ENCODE data around the gene RAX2. TPM values are rescaled to one million over a fixed set of nuclear protein-coding genes. Genes with fewer than 3 reads are reported as not detected.

RAX2 gene
- total RNA-seq, 1 donor: under 0.01 TPM

GRCh38 chr19:3803114-3803888 lies 31.3 kb upstream of the RAX2 start:
- no peak for DNase-seq (ENCODE audit: low read depth in 2 of 3, low spot score in 2 of 3)

GRCh38 chr19:3801412-3802096 lies 29.5 kb upstream of the RAX2 start:
- peak in 2 of 3 donors; percentile 38 to 42 for DNase-seq (ENCODE audit: low read depth in 2 of 3, low spot score in 2 of 3)

GRCh38 chr19:3800996-3801395 lies 29.0 kb upstream of the RAX2 start:
- no peak for DNase-seq (ENCODE audit: low read depth in 2 of 3, low spot score in 2 of 3)

GRCh38 chr19:3798137-3798536 lies 26.1 kb upstream of the RAX2 start:
- DNase-seq (ENCODE audit: low read depth in 2 of 3, low spot score in 2 of 3): peak in 2 of 3 donors; percentile 53 to 64

GRCh38 chr19:3796358-3796757 lies 24.3 kb upstream of the RAX2 start:
- no peak for DNase-seq (ENCODE audit: low read depth in 2 of 3, low spot score in 2 of 3)

GRCh38 chr19:3793799-3794198 lies 21.8 kb upstream of the RAX2 start:
- no peak for DNase-seq (ENCODE audit: low read depth in 2 of 3, low spot score in 2 of 3)

GRCh38 chr19:3792114-3792513 lies 20.1 kb upstream of the RAX2 start:
- DNase-seq (ENCODE audit: low read depth in 2 of 3, low spot score in 2 of 3): no peak

- no peak for DNase-seq (ENCODE audit: low read depth in 2 of 3, low spot score in 2 of 3)
Measured at GRCh38 chr19:3790941-3791340, 18.9 kb upstream of the RAX2 start.

- no peak for DNase-seq (ENCODE audit: low read depth in 2 of 3, low spot score in 2 of 3)
Measured at GRCh38 chr19:3790209-3790734, 18.2 kb upstream of the RAX2 start.

GRCh38 chr19:3788996-3789778 lies 17.2 kb upstream of the RAX2 start:
- DNase-seq (ENCODE audit: low read depth in 2 of 3, low spot score in 2 of 3): no peak

GRCh38 chr19:3785938-3786824 lies 14.2 kb upstream of the RAX2 start, which contains the start of gene MATK:
MATK (minus strand) TSS chr19:3786381; CDS start chr19:3785135, 1,246 bp downstream.
- DNase-seq (ENCODE audit: low read depth in 2 of 3, low spot score in 2 of 3): peak in 2 of 3 donors; percentile 76 to 83

- no peak for DNase-seq (ENCODE audit: low read depth in 2 of 3, low spot score in 2 of 3)
Measured at GRCh38 chr19:3785451-3785937, 13.5 kb upstream of the RAX2 start.

- DNase-seq (ENCODE audit: low read depth in 2 of 3, low spot score in 2 of 3): no peak
Measured at GRCh38 chr19:3784607-3785450, 12.8 kb upstream of the RAX2 start.

- peak in 2 of 3 donors; percentile 34 to 38 for DNase-seq (ENCODE audit: low read depth in 2 of 3, low spot score in 2 of 3)
Measured at GRCh38 chr19:3783660-3784584, 11.9 kb upstream of the RAX2 start.

GRCh38 chr19:3782903-3783302 lies 10.9 kb upstream of the RAX2 start:
- DNase-seq (ENCODE audit: low read depth in 2 of 3, low spot score in 2 of 3): no peak

GRCh38 chr19:3782330-3782729 lies 10.3 kb upstream of the RAX2 start:
- no peak for DNase-seq (ENCODE audit: low read depth in 2 of 3, low spot score in 2 of 3)

GRCh38 chr19:3781603-3782002 lies 9.6 kb upstream of the RAX2 start:
- no peak for DNase-seq (ENCODE audit: low read depth in 2 of 3, low spot score in 2 of 3)

- no peak for DNase-seq (ENCODE audit: low read depth in 2 of 3, low spot score in 2 of 3)
Measured at GRCh38 chr19:3780786-3781304, 8.8 kb upstream of the RAX2 start.
